ENCODE data around the gene SLCO1B3. TPM values are rescaled to one million over a fixed set of nuclear protein-coding genes. Genes with fewer than 3 reads are reported as not detected.
"Not testable (repeated sequence)": the region's sequence is repeated elsewhere in the genome, so short reads cannot be mapped to it uniquely, and the experiment has no call there.

Gene SLCO1B3
- not detected in 2 replicates for total RNA-seq
- long read RNA-seq, result 0 reads

GRCh38 chr12:20810487-20810886 is at the start of gene SLCO1B3:
Gene SLCO1B3, plus strand, starts transcription at chr12:20810705. Its CDS starts 5,034 bp downstream, at chr12:20815739.
- H3K9me3 Mint-ChIP-seq, result no peaks in the 10 kb centered on the region
- TF ChIP-seq CTCF (conservative IDR thresholded peaks at IDR 0.05), result no peak
- no peak within 1 kb of the TSS for H3K27ac Mint-ChIP-seq (ENCODE audit: unreplicated experiment)
- no peaks in the 10 kb centered on the region for H3K27me3 Mint-ChIP-seq (ENCODE audit: low read depth)
- no peaks in the 10 kb centered on the region for H3K4me1 Mint-ChIP-seq
- H3K4me3 Mint-ChIP-seq, result no peak within 1 kb of the TSS
- H3K36me3 Mint-ChIP-seq (ENCODE audit: low read depth), result no peaks in the 10 kb centered on the region
- DNase-seq (ENCODE audit: low read depth, low spot score), result no peak

- Mint-ChIP-seq H3K27ac (ENCODE audit: unreplicated experiment) (no peak overlapping the region), H3K9me3 (peaks cover 16% of the 10 kb centered on the region), H3K4me3 (no peak overlapping the region), H3K36me3 (ENCODE audit: low read depth) (peaks cover 4% of the 10 kb centered on the region), H3K4me1 (no peaks in the 10 kb centered on the region), H3K27me3 (ENCODE audit: low read depth) (no peaks in the 10 kb centered on the region)
- TF ChIP-seq CTCF (conservative IDR thresholded peaks at IDR 0.05), result no peak
- no peak for DNase-seq (ENCODE audit: low read depth, low spot score)
Observed at GRCh38 chr12:20777420-20777819, 33.1 kb upstream of the SLCO1B3 start.

- Mint-ChIP-seq H3K4me1 (no peaks in the 10 kb centered on the region), H3K4me3 (no peak overlapping the region), H3K9me3 (peaks cover 21% of the 10 kb centered on the region), H3K27ac (ENCODE audit: unreplicated experiment) (no peak overlapping the region), H3K27me3 (ENCODE audit: low read depth) (no peaks in the 10 kb centered on the region), H3K36me3 (ENCODE audit: low read depth) (peaks cover 4% of the 10 kb centered on the region)
- no peak for TF ChIP-seq CTCF (conservative IDR thresholded peaks at IDR 0.05)
- no peak for DNase-seq (ENCODE audit: low read depth, low spot score)
Observed at GRCh38 chr12:20778969-20779368, 31.5 kb upstream of the SLCO1B3 start.

GRCh38 chr12:20779971-20780370 is 30.5 kb upstream of the SLCO1B3 start:
- DNase-seq (ENCODE audit: low read depth, low spot score); H3K36me3 Mint-ChIP-seq (ENCODE audit: low read depth); H3K27ac Mint-ChIP-seq (ENCODE audit: unreplicated experiment); H3K4me3 Mint-ChIP-seq; H3K27me3 Mint-ChIP-seq (ENCODE audit: low read depth); H3K4me1 Mint-ChIP-seq: not testable (repeated sequence)
- H3K9me3 Mint-ChIP-seq, result peaks cover 25% of the 10 kb centered on the region

GRCh38 chr12:20783796-20784357 is 26.6 kb upstream of the SLCO1B3 start:
- not testable (repeated sequence) for DNase-seq (ENCODE audit: low read depth, low spot score); H3K36me3 Mint-ChIP-seq (ENCODE audit: low read depth)
- peaks cover 18% of the 10 kb centered on the region for H3K9me3 Mint-ChIP-seq

GRCh38 chr12:20792971-20793370 is 17.5 kb upstream of the SLCO1B3 start:
- Mint-ChIP-seq H3K27ac (ENCODE audit: unreplicated experiment) (no peak overlapping the region), H3K27me3 (ENCODE audit: low read depth) (no peaks in the 10 kb centered on the region), H3K36me3 (ENCODE audit: low read depth) (no peaks in the 10 kb centered on the region), H3K4me3 (no peak overlapping the region), H3K4me1 (no peaks in the 10 kb centered on the region), H3K9me3 (no peaks in the 10 kb centered on the region)
- no peak for DNase-seq (ENCODE audit: low read depth, low spot score)
- TF ChIP-seq CTCF (conservative IDR thresholded peaks at IDR 0.05), result no peak

More at GRCh38 chr12:20783796-20784357, 26.6 kb upstream of the SLCO1B3 start:
- H3K4me3 Mint-ChIP-seq; H3K27me3 Mint-ChIP-seq (ENCODE audit: low read depth); H3K4me1 Mint-ChIP-seq; H3K27ac Mint-ChIP-seq (ENCODE audit: unreplicated experiment): not testable (repeated sequence)

Data from neural crest cell (in vitro differentiated cells).